Stimulated activated naive B cell treated with anti-CD40 and anti-IgM and Interleukin-4, amounts not matched to agents 10 μg/mL and 1 μg/mL and 100 μg/mL, for 72 hours (primary cell): ENCODE data around the gene CASP8AP2.
"Not testable (repeated sequence)": the region's sequence is repeated elsewhere in the genome, so short reads cannot be mapped to it uniquely, and the experiment has no call there.

ENCODE experiments used
- ATAC-seq, 2 donors: fragments of 150-1000 bp; cut with Tn5 transposase; replicated peaks; 2 replicates each; pipeline ENCODE4 v1.10.0; 2021; ENCODE audit warnings: moderate library complexity in 1 of 2
- DNase-seq: peaks from one replicate; pipeline ENCODE4 v3.0.0; 2021
- H3K27ac Mint-ChIP-seq: one replicate; pipeline ENCODE4 v1.8.0; 2022; ENCODE audit warnings: mild to moderate bottlenecking, mixed read lengths
- H3K27me3 Mint-ChIP-seq, 2 donors: one replicate each; pipeline ENCODE4 v1.8.0; 2022; ENCODE audit warnings: mixed read lengths in 2 of 2
- H3K36me3 Mint-ChIP-seq, 2 donors: one replicate each; pipeline ENCODE4 v1.8.0; 2022; ENCODE audit warnings: mixed read lengths in 2 of 2, mild to moderate bottlenecking in 1 of 2
- H3K4me1 Mint-ChIP-seq, 2 donors: one replicate each; pipeline ENCODE4 v1.8.0; 2022; ENCODE audit warnings: mixed read lengths in 2 of 2, mild to moderate bottlenecking in 1 of 2
- H3K4me3 Mint-ChIP-seq, 2 donors: one replicate each; pipeline ENCODE4 v1.8.0; 2022; ENCODE audit warnings: mild to moderate bottlenecking in 2 of 2, mixed read lengths in 2 of 2, moderate library complexity in 1 of 2
- H3K9me3 Mint-ChIP-seq, 2 donors: one replicate each; pipeline ENCODE4 v1.8.0; 2022; ENCODE audit warnings: mixed read lengths in 2 of 2, mild to moderate bottlenecking in 1 of 2

Gene CASP8AP2

DNA sequence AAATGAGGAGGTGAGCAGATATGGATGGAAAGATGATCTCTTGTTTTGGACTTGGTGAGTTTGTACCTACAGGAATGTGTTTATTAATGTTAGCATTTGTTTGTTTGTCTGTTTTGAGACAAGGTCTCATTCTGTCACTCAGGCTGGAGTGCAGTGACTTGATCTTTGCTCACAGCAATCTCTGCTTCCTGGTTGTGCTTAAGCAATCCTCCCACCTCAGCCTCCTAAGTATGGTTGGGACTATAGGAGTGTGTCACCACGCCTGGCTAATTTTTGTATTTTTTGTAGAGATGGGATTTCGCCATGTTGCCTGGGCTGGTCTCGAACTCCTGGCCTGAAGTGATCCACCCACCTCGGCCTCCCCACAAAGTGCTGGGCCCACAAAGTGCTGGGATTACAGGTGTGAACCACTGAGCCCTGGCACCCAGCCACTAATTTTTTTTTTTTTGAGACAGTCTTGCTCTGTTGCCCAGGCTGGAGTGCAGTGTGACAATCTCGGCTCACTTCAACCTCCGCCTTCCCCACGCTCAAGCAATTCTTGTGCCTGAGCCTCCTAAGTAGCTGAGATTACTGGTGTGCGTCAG is 7.1 kb downstream of the CASP8AP2 start:
- Mint-ChIP-seq H3K36me3 (peaks cover 52 to 57% of the 10 kb centered on the region in 2 donors), H3K27ac (peak overlapping the region; percentile 67)
- no peak for ATAC-seq

DNA sequence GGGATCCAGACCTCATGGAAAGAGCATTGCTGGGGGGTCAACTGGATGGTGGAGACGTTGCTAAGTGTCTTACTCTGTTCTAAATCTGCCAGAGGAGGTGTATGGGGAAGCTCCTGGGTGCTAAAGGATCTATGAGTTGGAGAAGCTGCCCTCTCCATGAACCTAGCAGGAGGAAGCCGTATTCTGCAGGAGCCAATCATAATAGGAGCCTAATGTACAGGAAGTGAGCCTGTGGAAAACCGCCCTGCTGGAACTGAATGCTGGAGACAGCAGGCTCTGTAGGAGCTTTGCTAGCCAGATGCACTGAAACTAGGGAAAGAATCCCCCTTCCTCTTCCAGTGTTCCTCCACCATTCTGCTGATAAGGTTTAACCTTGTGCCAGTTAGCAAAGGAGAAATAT is 10.9 kb downstream of the CASP8AP2 start:
- no peak for DNase-seq
- Mint-ChIP-seq H3K27me3 (no peaks in the 10 kb centered on the region), H3K27ac (peak overlapping the region; percentile 69), H3K4me1 (peaks cover 22 to 31% of the 10 kb centered on the region in 2 donors), H3K36me3 (peaks cover 29 to 44% of the 10 kb centered on the region in 2 donors), H3K9me3 (no peaks in the 10 kb centered on the region), H3K4me3 (no peak overlapping the region)
- no peak for ATAC-seq

More for the DNA sequence above, 7.1 kb downstream of the CASP8AP2 start:
- H3K4me1 Mint-ChIP-seq, result peaks cover 30 to 37% of the 10 kb centered on the region in 2 donors
- no peaks in the 10 kb centered on the region for H3K27me3 Mint-ChIP-seq
- no peak for DNase-seq
- H3K4me3 Mint-ChIP-seq, result no peak overlapping the region
- H3K9me3 Mint-ChIP-seq, result no peaks in the 10 kb centered on the region

DNA sequence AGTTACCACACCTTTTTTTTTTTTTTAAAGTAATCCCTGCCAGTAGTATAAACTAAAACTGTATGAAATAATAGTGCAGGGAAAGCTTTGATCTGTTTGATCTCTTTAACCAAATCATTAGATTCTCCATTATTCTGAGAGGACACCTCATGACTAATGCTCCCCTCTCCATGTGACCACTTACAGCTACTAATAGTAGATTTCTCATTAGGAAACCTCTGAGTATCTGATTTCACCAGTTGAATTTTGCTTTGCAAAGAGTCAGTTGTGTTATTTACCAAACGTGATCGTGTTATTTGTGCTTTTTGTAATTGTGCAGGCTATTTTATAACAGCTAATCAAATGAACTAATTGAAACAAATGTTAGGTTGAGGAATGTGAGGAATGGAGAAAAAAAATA is 12.5 kb downstream of the CASP8AP2 start:
- Mint-ChIP-seq H3K27me3 (no peaks in the 10 kb centered on the region), H3K4me1 (peaks cover 12 to 15% of the 10 kb centered on the region in 2 donors), H3K9me3 (no peaks in the 10 kb centered on the region), H3K36me3 (peaks cover 16 to 29% of the 10 kb centered on the region in 2 donors), H3K4me3 (no peak overlapping the region), H3K27ac (peak overlapping the region; percentile 37)
- no peak for ATAC-seq
- DNase-seq, result no peak

DNA sequence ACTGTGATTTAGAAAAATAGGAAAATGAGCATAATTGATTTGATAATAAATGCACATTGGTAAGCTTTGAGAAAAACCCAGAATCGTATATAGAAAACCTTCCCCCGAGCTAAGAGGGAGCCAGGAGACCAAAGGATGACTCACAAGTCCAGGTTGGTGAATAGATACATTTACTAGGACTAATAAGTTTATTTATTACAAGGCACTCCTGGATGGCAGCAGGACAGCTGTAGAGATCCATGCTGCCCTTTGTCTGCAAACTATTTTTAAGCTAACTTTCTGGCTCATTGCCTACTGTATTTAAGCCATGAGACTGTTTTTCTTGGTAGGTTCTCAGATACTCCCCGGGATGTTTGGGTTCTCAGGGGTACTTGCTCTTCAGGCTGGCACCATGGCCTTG is 13.4 kb downstream of the CASP8AP2 start:
- Mint-ChIP-seq H3K27ac (no peak overlapping the region), H3K27me3 (no peaks in the 10 kb centered on the region), H3K4me1 (peaks cover 12 to 14% of the 10 kb centered on the region in 2 donors), H3K36me3 (peaks cover 11 to 25% of the 10 kb centered on the region in 2 donors), H3K4me3 (no peak overlapping the region), H3K9me3 (no peaks in the 10 kb centered on the region)
- DNase-seq, result no peak
- ATAC-seq, result no peak

DNA sequence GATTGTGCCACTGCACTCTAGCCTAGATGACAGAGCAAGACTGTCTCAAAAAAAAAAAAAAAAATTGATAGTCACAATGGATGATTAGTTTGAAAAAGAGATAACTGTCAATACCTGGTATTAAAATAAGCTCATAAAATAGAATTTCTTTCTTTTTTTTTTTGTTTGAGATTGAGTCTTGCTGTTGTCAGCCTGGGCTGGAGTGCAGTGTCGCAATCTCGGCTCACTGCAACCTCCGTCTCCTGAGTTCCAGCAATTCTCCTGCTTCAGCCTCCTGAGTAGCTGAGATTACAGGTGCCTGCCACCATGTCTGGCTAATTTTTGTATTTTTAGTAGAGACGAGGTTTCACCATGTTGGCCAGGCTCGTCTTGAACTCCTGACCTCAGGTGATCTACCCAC is 17.8 kb downstream of the CASP8AP2 start:
- Mint-ChIP-seq H3K36me3 (peaks cover 25 to 39% of the 10 kb centered on the region in 2 donors), H3K4me1 (peaks cover 4 to 20% of the 10 kb centered on the region in 2 donors)
- not testable (repeated sequence) for ATAC-seq, DNase-seq, H3K9me3 Mint-ChIP-seq, H3K4me3 Mint-ChIP-seq, H3K27ac Mint-ChIP-seq, H3K27me3 Mint-ChIP-seq

DNA sequence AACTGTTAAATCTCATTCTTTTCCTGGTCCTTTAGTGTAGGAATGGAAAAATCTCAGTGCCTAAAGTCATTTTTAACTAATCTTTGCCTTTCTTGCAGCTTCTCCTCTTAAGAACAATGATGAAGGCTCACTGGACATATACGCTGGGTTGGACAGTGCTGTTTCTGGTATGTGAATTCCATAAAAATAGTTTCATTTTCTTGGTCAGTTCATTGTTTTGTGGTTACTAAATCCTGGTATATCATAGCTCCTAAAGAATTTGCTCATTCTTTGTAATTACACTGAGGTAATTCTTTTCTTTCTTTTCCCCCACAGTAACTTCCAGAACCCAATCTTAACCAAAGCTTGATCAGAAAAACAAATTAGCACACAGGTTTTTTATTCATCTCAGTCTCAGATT is 23.4 kb downstream of the CASP8AP2 start:
- peaks cover 40 to 52% of the 10 kb centered on the region in 2 donors for H3K36me3 Mint-ChIP-seq
- H3K27me3 Mint-ChIP-seq, result no peaks in the 10 kb centered on the region
- DNase-seq (no peak), ATAC-seq (no peak)
- H3K4me1 Mint-ChIP-seq, result peaks cover 0 to 6% of the 10 kb centered on the region in 2 donors
- H3K27ac Mint-ChIP-seq, result no peak overlapping the region
- H3K4me3 Mint-ChIP-seq, result no peak overlapping the region
- H3K9me3 Mint-ChIP-seq, result no peaks in the 10 kb centered on the region

DNA sequence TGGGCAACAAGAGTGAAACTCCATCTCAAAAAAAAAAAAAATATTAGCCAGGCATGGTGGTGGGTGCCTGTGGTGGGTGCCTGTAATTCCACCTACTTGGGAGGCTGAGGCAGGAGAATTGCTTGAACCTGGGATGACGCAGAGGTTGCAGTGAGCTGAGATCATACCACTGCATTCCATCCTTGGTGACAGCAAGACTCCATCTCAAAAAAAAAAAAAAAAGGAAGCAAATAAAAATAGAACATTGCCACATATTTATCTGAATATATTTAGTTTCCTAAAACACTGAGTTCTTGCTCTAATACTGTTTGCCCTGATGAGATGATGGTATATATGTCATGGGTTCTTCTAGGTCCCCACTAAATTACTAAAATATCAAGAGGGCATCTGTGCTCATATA is 28.4 kb downstream of the CASP8AP2 start:
- Mint-ChIP-seq H3K27me3 (no peaks in the 10 kb centered on the region), H3K4me3 (no peak overlapping the region), H3K36me3 (peaks cover 45 to 55% of the 10 kb centered on the region in 2 donors), H3K9me3 (peaks cover 2 to 5% of the 10 kb centered on the region in 2 donors), H3K4me1 (peaks cover 12 to 20% of the 10 kb centered on the region in 2 donors), H3K27ac (no peak overlapping the region)
- DNase-seq, result no peak
- ATAC-seq, result no peak

DNA sequence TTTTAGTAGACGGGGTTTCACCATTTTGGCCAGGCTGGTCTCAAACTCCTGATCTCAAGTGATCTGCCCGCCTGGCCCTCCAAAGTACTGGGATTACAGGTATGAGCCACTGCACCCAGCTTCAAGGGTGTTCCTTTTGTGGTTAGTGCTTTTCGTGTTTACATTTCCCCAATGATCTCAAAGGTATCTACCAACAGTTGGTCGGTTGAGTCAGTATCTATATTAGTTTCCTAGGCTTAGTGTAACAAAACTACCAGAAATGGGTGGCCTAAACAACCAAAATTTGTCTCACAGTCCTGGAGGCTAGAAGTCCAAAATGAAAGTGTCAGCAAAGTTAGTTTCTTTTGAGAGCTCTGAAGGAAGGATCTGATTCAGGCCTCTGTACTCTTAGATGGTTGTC is 30.1 kb downstream of the CASP8AP2 start:
- DNase-seq, result no peak
- no peak overlapping the region for H3K4me3 Mint-ChIP-seq
- H3K9me3 Mint-ChIP-seq, result peaks cover 2 to 5% of the 10 kb centered on the region in 2 donors
- peaks cover 38 to 53% of the 10 kb centered on the region in 2 donors for H3K36me3 Mint-ChIP-seq
- H3K27me3 Mint-ChIP-seq, result no peaks in the 10 kb centered on the region
- ATAC-seq, result no peak
- peaks cover 14 to 28% of the 10 kb centered on the region in 2 donors for H3K4me1 Mint-ChIP-seq
- no peak overlapping the region for H3K27ac Mint-ChIP-seq

DNA sequence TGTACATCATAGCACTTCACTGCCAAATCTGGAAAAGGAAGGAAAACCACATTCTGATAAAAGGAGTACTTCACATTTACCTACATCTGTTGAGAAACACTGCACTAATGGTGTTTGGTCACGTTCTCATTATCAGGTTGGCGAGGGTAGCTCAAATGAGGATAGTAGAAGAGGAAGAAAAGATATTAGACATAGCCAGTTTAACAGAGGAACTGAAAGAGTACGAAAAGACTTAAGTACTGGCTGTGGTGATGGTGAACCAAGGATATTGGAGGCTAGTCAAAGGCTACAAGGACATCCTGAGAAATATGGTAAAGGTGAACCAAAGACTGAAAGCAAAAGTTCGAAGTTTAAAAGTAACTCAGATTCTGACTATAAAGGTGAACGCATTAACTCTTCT is 32.6 kb downstream of the CASP8AP2 start:
- H3K9me3 Mint-ChIP-seq, result peaks cover 2 to 5% of the 10 kb centered on the region in 2 donors
- peak overlapping the region; percentile 75 for H3K27ac Mint-ChIP-seq
- DNase-seq, result no peak
- ATAC-seq, result peak; percentile 94 to 95
- H3K4me3 Mint-ChIP-seq, result peak overlapping the region; percentile 52 to 59
- H3K4me1 Mint-ChIP-seq, result peaks cover 14 to 28% of the 10 kb centered on the region in 2 donors
- no peaks in the 10 kb centered on the region for H3K27me3 Mint-ChIP-seq
- peaks cover 44 to 56% of the 10 kb centered on the region in 2 donors for H3K36me3 Mint-ChIP-seq

DNA sequence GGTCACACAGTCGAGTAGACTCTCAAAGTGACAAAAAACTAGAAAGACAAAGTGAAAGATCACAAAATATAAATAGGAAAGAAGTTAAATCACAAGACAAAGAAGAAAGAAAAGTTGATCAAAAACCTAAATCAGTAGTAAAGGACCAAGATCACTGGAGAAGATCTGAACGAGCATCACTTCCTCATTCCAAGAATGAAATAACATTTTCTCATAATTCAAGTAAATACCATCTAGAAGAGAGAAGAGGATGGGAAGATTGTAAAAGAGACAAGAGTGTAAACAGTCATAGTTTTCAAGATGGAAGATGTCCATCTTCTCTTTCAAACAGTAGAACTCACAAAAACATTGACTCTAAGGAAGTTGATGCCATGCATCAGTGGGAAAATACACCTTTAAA is 33.0 kb downstream of the CASP8AP2 start:
- H3K4me3 Mint-ChIP-seq, result peak overlapping the region; percentile 52 to 59
- peak overlapping the region; percentile 75 for H3K27ac Mint-ChIP-seq
- H3K27me3 Mint-ChIP-seq, result no peaks in the 10 kb centered on the region
- ATAC-seq, result peak; percentile 63 to 74
- H3K36me3 Mint-ChIP-seq, result peaks cover 48 to 58% of the 10 kb centered on the region in 2 donors
- no peak for DNase-seq
- H3K4me1 Mint-ChIP-seq, result peaks cover 14 to 28% of the 10 kb centered on the region in 2 donors
- peaks cover 2 to 5% of the 10 kb centered on the region in 2 donors for H3K9me3 Mint-ChIP-seq

DNA sequence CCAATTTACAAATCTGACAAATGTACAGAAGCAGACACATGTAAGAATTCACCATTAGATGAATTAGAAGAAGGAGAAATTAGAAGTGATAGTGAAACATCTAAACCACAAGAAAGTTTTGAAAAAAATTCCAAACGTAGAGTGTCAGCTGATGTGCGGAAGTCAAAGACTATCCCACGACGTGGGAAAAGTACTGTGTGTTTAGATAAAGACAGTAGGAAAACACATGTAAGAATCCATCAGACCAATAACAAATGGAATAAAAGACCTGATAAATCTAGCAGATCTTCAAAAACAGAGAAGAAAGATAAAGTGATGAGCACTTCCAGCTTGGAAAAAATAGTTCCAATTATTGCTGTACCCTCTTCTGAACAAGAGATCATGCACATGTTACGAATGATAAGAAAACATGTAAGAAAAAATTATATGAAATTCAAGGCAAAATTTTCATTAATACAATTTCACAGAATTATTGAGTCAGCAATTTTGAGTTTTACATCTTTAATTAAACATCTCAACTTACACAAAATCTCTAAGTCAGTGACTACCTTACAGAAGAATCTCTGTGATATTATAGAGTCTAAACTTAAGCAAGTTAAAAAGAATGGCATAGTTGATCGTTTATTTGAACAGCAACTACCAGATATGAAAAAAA is 36.5 kb downstream of the CASP8AP2 start:
- peaks cover 2 to 9% of the 10 kb centered on the region in 2 donors for H3K9me3 Mint-ChIP-seq
- no peak for DNase-seq
- H3K27ac Mint-ChIP-seq, result peak overlapping the region; percentile 37

DNA sequence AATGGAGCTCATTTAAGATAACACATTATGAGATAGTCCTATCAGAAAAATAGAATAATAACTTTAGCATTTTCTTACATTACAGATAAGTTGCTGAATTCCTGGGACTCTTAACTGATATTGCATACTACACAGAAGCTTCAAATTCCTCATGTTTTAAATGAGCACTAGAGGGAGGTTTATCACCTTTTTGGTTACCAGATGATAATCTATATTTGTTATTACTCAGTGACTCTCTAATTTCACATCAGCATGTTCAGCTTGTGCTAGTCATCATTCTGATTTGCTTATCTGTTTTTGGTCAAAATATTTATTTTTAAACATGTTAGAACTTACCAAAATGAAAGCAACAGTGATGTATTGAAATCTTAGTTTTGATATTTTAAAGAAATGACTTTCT is 44.0 kb downstream of the CASP8AP2 start:
- H3K27ac Mint-ChIP-seq, result no peak overlapping the region
- DNase-seq (no peak), ATAC-seq (no peak)
- no peaks in the 10 kb centered on the region for H3K9me3 Mint-ChIP-seq
- H3K4me3 Mint-ChIP-seq, result no peak overlapping the region
- no peaks in the 10 kb centered on the region for H3K27me3 Mint-ChIP-seq
- H3K36me3 Mint-ChIP-seq, result peaks cover 18 to 26% of the 10 kb centered on the region in 2 donors
- peaks cover 2 to 3% of the 10 kb centered on the region in 2 donors for H3K4me1 Mint-ChIP-seq

More for the DNA sequence above, 36.5 kb downstream of the CASP8AP2 start:
- Mint-ChIP-seq H3K36me3 (peaks cover 46 to 58% of the 10 kb centered on the region in 2 donors), H3K27me3 (no peaks in the 10 kb centered on the region), H3K4me3 (no peak overlapping the region), H3K4me1 (peaks cover 19 to 30% of the 10 kb centered on the region in 2 donors)
- no peak for ATAC-seq

DNA sequence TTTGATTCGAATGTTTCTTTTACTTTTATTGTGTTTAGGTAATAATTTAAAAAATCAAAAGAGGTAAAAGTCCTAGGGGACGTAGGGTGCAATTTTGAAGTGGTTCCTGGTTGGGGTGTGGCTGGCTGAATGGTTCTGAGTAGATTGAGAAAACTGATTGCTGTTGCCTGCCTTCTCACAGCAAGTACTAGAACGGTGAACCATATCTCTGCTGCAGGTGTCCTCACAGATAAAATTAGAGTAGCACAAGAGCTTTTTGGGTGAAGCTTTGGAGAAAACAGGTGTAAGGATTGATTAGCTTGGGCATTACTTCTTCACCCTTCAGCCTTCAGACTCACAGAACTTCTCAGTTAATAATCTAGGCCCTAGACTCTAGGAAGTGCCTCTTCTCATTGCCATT is 44.8 kb downstream of the CASP8AP2 start:
- no peak for ATAC-seq
- Mint-ChIP-seq H3K27ac (no peak overlapping the region), H3K4me3 (no peak overlapping the region), H3K9me3 (no peaks in the 10 kb centered on the region), H3K36me3 (peaks cover 15 to 23% of the 10 kb centered on the region in 2 donors), H3K27me3 (no peaks in the 10 kb centered on the region), H3K4me1 (peaks cover 0 to 2% of the 10 kb centered on the region in 2 donors)
- no peak for DNase-seq

DNA sequence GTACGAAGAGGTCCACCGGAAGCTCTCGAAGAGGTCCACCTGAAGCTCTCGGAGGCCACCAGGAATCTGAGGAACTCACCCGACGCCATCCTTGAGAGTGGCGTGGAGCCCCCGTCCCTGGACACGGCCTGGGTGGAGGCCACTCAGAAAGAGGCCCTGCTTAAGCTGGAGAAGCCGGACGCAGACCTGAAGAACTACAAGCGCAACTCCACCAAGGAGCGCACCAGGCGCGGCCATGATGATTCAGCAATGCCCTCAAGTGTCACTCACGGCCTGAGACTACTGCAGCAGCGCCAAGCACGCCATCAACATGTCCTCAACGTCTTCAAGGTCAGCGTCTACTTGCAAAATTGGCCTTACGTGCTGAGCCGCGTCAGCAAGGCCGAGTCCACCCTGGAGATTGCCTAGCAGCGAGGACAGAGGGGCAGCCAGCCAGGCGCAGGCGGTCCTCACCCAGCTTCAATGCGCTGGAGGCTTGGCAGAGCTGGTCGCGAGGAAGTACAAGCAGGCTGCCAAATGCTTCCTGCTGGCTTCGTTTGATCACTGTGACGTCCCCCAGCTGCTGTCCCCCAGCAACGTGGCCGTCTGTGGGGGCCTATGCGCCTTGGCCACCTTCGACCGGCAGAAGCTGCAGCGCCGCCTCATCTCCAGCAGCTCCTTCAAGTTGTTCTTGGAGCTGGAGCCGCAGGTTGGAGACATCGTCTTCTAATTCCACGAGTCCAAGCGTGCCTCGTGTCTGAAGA is 56.9 kb downstream of the CASP8AP2 start:
- Mint-ChIP-seq H3K4me3 (no peak overlapping the region), H3K36me3 (no peaks in the 10 kb centered on the region), H3K27me3 (peaks cover 13 to 37% of the 10 kb centered on the region in 2 donors), H3K9me3 (no peaks in the 10 kb centered on the region), H3K4me1 (peaks cover 4 to 8% of the 10 kb centered on the region in 2 donors), H3K27ac (no peak overlapping the region)
- DNase-seq (no peak), ATAC-seq (no peak)
